GM19238 (cell line): ENCODE measurements around the gene HES1.

Experiments
- DNase-seq: peaks from one replicate; pipeline ENCODE4 v3.0.0; 2011; ENCODE audit warnings: low spot score; ENCODE audit not compliant: insufficient read length

The HES1 gene

GRCh38 chr3:194102436-194102835 lies 33.5 kb upstream of the HES1 start:
- DNase-seq = no peak

GRCh38 chr3:194103505-194103904 lies 32.4 kb upstream of the HES1 start:
- DNase-seq = peak; percentile 35

GRCh38 chr3:194103983-194104751 lies 31.8 kb upstream of the HES1 start:
- DNase-seq = no peak

- DNase-seq = no peak
Observed at GRCh38 chr3:194105292-194105691, 30.7 kb upstream of the HES1 start.

GRCh38 chr3:194107107-194107506 lies 28.8 kb upstream of the HES1 start:
- no peak for DNase-seq

- DNase-seq = no peak
Observed at GRCh38 chr3:194109192-194109863, 26.6 kb upstream of the HES1 start.

GRCh38 chr3:194110483-194110882 lies 25.5 kb upstream of the HES1 start:
- DNase-seq = no peak

GRCh38 chr3:194111336-194111735 lies 24.6 kb upstream of the HES1 start:
- no peak for DNase-seq

- no peak for DNase-seq
Observed at GRCh38 chr3:194112120-194113106, 23.5 kb upstream of the HES1 start.

- no peak for DNase-seq
Observed at GRCh38 chr3:194114123-194114522, 21.8 kb upstream of the HES1 start.

GRCh38 chr3:194117104-194117845 lies 18.7 kb upstream of the HES1 start:
- no peak for DNase-seq

GRCh38 chr3:194118920-194119319 lies 17.0 kb upstream of the HES1 start:
- DNase-seq = no peak

GRCh38 chr3:194119831-194120590 lies 15.9 kb upstream of the HES1 start:
- no peak for DNase-seq

- DNase-seq = no peak
Observed at GRCh38 chr3:194120789-194121770, 14.9 kb upstream of the HES1 start.

GRCh38 chr3:194121891-194122631 lies 13.9 kb upstream of the HES1 start:
- DNase-seq = no peak

GRCh38 chr3:194123726-194124125 lies 12.2 kb upstream of the HES1 start:
- DNase-seq = no peak

- no peak for DNase-seq
Observed at GRCh38 chr3:194124193-194124592, 11.8 kb upstream of the HES1 start.

GRCh38 chr3:194125442-194125841 lies 10.5 kb upstream of the HES1 start:
- DNase-seq = no peak
